Epithelial cell of proximal tubule (primary cell): ENCODE measurements around the gene CACNA1D. TPM values are rescaled to one million over a fixed set of nuclear protein-coding genes. Genes with fewer than 3 reads are reported as not detected.

Experiments
- DNase-seq: peaks from one replicate; pipeline ENCODE4 v3.0.0-alpha.2; 2011; ENCODE audit warnings: low read depth
- H3K4me3 ChIP-seq: 2 replicates; pipeline ENCODE4 v1.5.1; 2011; ENCODE audit warnings: low read depth, mild to moderate bottlenecking, low read length
- total RNA-seq: library from RNA; depleted of rRNA; stranded (reverse); fragments of >200 nt; gene quantifications from 2 replicates; pipeline ENCODE4 v1.2.3, GENCODE V29; 2015
- TF ChIP-seq, protein P1 (sequence below): conservative IDR thresholded peaks from 2 replicates; pipeline ENCODE4 v1.5.1; 2012; ENCODE audit warnings: low read depth, mild to moderate bottlenecking, low read length

Gene CACNA1D
- total RNA-seq, 1 donor from 2014 or later: 1.9 TPM

DNA sequence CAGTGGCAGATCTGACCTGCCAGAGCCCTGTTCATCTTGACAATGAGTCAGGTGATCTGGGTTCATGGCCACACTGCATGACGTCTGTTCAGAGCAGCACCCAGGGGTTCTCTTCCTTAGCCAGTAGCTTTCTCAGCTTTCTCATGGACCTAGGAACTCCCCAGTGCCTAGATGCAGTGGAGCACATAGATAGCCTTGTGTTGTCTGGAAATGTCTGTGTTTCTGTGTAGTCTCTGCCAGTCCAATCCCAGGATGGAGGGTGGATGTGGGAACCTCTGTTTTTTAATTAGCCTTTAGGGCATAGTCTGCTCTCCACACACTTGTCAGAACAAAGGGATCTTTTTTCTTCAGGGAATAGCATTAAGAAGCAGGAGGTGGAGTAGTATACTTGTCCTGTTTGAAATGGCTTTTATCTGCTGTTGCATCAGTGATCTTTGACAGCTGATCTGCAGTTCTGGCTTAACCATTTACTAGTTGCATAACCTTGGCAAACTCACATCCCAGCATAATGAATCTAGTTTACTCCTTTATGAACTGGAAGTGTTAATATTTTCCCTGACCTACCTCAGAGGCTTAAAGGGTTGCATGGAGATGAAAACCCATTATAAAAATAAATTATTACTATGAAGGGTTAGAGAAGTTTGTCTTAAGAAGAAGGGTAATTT is 16.1 kb upstream of the CACNA1D start:
- TF ChIP-seq, protein P1, sequence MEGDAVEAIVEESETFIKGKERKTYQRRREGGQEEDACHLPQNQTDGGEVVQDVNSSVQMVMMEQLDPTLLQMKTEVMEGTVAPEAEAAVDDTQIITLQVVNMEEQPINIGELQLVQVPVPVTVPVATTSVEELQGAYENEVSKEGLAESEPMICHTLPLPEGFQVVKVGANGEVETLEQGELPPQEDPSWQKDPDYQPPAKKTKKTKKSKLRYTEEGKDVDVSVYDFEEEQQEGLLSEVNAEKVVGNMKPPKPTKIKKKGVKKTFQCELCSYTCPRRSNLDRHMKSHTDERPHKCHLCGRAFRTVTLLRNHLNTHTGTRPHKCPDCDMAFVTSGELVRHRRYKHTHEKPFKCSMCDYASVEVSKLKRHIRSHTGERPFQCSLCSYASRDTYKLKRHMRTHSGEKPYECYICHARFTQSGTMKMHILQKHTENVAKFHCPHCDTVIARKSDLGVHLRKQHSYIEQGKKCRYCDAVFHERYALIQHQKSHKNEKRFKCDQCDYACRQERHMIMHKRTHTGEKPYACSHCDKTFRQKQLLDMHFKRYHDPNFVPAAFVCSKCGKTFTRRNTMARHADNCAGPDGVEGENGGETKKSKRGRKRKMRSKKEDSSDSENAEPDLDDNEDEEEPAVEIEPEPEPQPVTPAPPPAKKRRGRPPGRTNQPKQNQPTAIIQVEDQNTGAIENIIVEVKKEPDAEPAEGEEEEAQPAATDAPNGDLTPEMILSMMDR: no peak

DNA sequence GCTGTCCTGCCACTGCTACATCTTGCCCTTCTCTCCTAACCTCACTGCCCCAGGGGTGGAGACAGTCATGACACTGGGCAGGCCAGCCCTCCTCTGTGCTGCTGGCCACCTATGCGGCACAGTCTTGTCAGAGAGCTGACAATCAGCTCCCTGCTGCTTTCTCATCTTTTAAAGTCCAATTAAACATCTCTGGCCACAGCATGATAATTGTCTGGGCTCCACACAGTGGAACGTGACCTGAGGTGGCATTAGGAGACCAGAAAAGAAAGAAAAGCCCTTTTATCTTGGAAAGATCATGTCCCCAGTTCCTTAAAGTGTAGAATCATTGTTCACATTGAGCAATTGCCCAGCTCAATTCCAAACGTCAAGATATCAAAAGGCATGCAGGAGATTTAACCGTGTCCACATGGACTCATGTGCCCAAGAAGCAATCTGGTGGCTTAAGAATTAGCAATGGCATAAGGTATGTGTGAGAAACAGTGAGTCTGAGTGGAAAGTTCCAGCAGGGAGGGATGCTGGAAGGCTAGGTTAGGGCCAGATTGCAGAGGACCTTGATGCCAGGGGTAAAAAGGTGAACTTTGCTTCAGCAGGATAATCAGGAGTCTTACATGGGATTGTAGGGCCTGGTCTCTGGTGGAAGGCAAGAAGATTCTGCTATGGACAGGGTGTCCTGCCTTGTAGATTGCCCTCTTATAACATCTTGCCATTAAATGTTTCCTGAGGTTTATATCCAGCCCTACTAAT is 15.3 kb upstream of the CACNA1D start:
- no peak overlapping the region for H3K4me3 ChIP-seq
- TF ChIP-seq, protein P1: no peak
- no peak for DNase-seq

More for the DNA sequence above, 16.1 kb upstream of the CACNA1D start:
- no peak overlapping the region for H3K4me3 ChIP-seq
- DNase-seq: peak; percentile 91

DNA sequence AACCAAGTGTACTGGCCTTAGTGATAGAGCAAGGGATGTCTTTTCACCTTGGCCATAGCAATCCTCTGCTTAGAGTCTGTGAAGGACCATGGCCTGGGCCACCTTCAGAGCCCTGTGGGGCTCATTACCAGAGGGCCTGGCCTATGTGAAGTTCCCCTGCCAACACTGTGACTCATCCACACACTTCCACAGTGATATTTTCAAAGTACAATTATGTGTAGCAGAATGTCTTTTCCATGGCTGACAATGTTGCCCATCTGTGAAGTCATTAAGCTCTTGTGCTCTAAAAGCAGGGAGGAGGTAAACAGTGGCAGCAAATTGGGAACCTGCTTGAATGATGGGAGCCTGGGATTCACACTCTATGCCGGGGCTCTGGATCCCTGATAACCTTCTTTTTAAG is 12.2 kb upstream of the CACNA1D start:
- TF ChIP-seq, protein P1: no peak
- H3K4me3 ChIP-seq: no peak overlapping the region
- DNase-seq: no peak

DNA sequence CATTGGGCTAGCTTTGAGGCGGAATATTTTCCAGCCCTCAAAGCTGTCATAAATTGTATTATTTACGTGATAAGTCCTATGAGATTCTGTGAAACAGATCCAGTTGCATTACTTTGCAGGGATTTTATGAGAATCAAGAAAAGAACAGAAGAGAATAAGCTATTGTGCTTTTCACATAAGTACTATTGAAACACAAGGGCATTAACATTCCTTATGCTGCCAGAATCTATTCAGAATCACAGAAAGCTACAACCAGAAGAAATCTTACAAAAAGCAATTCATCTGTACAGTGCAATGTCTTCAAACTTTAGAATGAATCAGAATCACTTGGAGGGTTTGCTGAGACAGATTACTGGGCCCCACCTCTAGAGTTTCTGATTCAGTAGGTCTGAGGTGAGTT is 10.6 kb upstream of the CACNA1D start:
- no peak for DNase-seq
- TF ChIP-seq, protein P1: no peak
- no peak overlapping the region for H3K4me3 ChIP-seq

DNA sequence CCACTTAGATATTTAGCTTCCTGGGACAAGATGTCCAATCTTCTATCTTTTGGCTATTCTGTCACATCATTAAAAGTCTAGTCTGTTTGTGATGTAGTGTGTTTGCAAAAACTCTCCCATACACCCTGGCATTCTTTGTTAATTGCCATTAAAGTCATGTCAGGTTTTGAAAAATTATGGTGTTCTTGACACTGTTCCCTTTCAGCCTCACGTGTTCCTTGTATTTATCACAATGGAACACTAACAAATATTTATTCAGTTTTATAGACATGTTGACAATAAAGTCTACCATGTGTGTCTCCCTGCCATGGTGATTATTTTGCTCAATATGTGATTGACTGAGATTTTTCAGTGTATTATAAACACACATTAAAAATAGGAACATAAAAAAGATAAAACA is 9.4 kb upstream of the CACNA1D start:
- TF ChIP-seq, protein P1: no peak
- H3K4me3 ChIP-seq: no peak overlapping the region

DNA sequence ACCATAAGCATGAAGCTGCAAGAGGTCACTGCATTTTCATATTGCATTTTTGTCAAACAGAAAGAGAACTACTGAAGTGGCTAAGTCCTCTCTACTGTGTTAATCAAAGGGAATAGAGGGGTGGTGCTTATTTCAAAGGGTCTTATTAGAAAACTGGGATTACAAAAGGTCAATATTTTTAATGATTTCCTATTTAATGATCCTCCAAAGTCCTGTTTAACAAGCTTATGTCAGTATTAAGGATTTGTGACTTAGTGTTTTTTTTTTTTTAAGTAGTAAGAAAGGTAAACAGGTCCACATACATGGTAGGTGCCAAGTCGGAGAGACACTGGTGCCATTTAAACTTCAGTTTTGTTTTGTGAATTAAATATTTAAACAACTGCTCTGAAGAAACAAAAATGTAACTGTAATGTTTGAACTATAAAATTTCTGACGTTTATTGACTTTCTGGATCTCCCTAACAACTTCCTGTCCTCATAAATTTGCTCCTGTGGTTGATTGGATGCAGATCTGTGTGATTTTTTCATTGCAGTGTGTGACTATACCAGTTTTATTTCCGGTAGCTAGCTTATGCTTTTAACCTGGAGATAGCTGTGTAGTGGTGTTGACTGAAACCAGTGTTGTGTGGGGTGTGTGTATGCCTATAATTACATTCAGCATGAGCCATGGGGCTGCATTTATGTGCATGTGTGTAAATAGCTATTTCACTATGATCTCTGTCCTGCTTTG is 8.6 kb upstream of the CACNA1D start:
- TF ChIP-seq, protein P1: no peak
- no peak for DNase-seq
- H3K4me3 ChIP-seq: no peak overlapping the region

More for the DNA sequence above, 9.4 kb upstream of the CACNA1D start:
- no peak for DNase-seq
